Right lobe of liver (tissue), 4 donors: ENCODE measurements around the gene CDKAL1.

Experiments used
- CTCF ChIP-seq, 4 donors: fragments of 200-600 bp in 3 of 4; fragments of 450-650 bp in 1 of 4; IDR thresholded peaks; one replicate each; pipeline versions ENCODE4 v1.5.1 to v1.8.0; 2016 to 2022; ENCODE audit warnings: antibody characterized with exemption in 4 of 4, mild to moderate bottlenecking in 2 of 4
- POLR2A ChIP-seq: fragments of 450-650 bp; IDR thresholded peaks from one replicate; pipeline ENCODE4 v1.6.1; 2017; ENCODE audit warnings: antibody characterized with exemption, mild to moderate bottlenecking
- donor health status: DM: no; HTN: no; CAD: no.
- donor health status: DM: no; HTN: no; CAD: no.
- donor health status: DM: no; HTN: yes; CAD: no.

GRCh38 chr6:21208796-21209186 is 674.5 kb downstream of the CDKAL1 start:
- TF ChIP-seq POLR2A (no peak), CTCF (IDR thresholded peaks at IDR 0.05) (no peak)
